ENCODE data around the gene SNAPC2. TPM values are rescaled to one million over a fixed set of nuclear protein-coding genes. Genes with fewer than 3 reads are reported as not detected.

SNAPC2 gene
- total RNA-seq, 4 donors from 2014 or later: 6.4 to 13.0 (median 9.4) TPM

- TF ChIP-seq, protein P1, sequence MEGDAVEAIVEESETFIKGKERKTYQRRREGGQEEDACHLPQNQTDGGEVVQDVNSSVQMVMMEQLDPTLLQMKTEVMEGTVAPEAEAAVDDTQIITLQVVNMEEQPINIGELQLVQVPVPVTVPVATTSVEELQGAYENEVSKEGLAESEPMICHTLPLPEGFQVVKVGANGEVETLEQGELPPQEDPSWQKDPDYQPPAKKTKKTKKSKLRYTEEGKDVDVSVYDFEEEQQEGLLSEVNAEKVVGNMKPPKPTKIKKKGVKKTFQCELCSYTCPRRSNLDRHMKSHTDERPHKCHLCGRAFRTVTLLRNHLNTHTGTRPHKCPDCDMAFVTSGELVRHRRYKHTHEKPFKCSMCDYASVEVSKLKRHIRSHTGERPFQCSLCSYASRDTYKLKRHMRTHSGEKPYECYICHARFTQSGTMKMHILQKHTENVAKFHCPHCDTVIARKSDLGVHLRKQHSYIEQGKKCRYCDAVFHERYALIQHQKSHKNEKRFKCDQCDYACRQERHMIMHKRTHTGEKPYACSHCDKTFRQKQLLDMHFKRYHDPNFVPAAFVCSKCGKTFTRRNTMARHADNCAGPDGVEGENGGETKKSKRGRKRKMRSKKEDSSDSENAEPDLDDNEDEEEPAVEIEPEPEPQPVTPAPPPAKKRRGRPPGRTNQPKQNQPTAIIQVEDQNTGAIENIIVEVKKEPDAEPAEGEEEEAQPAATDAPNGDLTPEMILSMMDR (IDR thresholded peaks at IDR 0.05; ENCODE audit: low read depth): no peak
Observed at GRCh38 chr19:7959211-7959610, 39.1 kb downstream of the SNAPC2 start.

DNA sequence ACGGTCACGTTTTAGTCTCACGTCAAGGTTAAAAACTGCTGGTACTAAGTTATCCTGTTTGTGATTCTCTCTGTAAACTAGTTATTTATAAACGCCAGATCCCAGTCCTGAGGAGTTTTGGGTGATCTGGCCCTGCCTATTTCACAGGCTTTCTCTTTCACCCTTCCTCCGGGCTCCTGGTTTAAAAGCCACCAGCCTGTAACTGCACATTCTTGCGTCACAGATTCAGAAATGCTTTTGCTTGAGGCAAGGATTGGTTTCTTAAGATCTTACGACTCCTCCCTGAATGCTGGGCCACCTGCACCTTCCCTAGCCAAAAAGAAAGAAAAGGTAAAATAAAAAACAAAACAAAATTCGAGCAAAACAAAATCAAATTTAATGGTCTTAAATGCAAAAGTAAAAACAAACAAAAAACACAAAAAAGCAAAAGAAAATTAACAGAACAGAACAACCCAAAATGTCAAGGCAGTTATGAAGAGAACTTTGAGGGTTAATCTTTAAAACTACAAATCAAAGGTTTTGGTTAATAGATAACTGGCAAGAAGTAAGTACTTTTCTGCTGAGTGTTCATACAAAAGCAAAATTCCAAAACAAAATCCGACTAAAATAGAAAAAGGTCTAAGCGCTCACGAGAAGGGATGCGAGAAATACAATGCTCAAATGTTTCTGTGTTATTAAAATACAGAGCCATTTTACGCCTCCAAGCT lies 41.9 kb downstream of the SNAPC2 start:
- TF ChIP-seq, protein P1 (IDR thresholded peaks at IDR 0.05; ENCODE audit: low read depth): no peak

GRCh38 chr19:7962644-7963268 lies 42.6 kb downstream of the SNAPC2 start:
- TF ChIP-seq, protein P1 (IDR thresholded peaks at IDR 0.05; ENCODE audit: low read depth): no peak

DNA sequence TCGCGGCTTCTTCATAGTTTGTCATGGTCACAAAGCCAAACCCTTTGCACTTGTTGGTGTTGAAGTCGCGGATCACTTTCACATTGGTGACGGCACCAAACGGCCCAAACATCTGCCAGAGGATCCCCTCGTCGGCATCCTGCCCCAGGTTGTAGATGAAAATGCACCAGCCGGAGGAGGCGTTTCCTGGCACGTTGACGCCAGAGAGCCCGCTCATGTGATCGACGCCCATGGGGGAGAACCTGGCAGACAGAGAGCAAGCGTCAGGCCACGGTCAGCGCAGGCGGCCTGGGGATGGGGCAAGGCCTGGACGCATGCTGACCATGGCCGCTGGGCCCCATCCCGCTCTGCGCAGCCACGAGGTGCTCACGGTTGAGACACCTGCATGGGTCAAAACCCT lies 43.4 kb downstream of the SNAPC2 start:
- TF ChIP-seq, protein P1 (IDR thresholded peaks at IDR 0.05; ENCODE audit: low read depth): no peak

DNA sequence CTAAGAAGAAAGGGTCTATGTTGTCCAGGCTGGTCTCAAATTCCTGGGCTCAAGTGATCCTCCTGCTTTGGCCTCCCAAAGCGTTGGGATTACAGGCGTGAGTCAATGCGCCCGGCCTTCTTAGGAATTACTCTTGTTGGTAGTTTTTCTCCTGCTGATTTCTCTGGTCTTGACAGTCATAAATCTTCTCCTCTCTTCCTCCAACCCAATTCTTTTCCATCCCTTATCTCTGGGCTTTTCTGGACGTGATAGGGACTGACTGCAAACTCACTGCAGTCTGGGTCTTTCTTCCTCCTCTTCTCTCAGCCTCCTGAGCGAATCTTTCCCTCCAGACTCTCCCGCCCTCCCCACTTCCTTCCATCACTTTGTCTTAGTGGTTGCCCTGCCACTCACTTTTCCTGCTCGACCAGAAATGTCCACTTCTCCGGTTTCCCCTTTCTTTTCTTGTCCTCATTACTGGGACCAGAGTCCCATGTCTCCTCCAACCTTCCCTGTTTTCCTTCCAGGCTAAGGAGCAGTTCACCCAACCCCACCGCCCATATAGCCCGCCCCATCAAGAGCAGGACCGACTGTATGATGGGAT lies 45.2 kb downstream of the SNAPC2 start:
- TF ChIP-seq, protein P1 (IDR thresholded peaks at IDR 0.05; ENCODE audit: low read depth): no peak

- TF ChIP-seq, protein P1 (IDR thresholded peaks at IDR 0.05; ENCODE audit: low read depth): no peak
Observed at GRCh38 chr19:7965921-7966665, 46.0 kb downstream of the SNAPC2 start.

Measured in subcutaneous adipose tissue (tissue), 4 donors.